OCI-LY3 (cell line): ENCODE measurements around the gene TBC1D1.

Experiments
- H2AFZ ChIP-seq: fragments of 200-600, 300-600 bp; shearing (Covaris generic); 2 replicates; pipeline ENCODE4 v1.6.0; 2014; ENCODE audit warnings: antibody characterized with exemption, low read depth, low read length
- H3K27ac ChIP-seq: fragments of 200-600, 300-600 bp; sonication (generic); 2 replicates; pipeline ENCODE4 v1.5.1; 2014; ENCODE audit warnings: mild to moderate bottlenecking, low read length, moderate library complexity, mixed read lengths
- H3K27me3 ChIP-seq: fragments of 200-600, 300-600 bp; sonication (generic); 2 replicates; pipeline ENCODE4 v1.6.1; 2014; ENCODE audit warnings: low read depth, low read length, mixed read lengths
- H3K36me3 ChIP-seq: fragments of 200-600, 300-600 bp; sonication (generic); replicated peaks from 2 replicates; pipeline ENCODE3; 2014; ENCODE audit warnings: low read depth, low read length, mixed read lengths
- H3K4me1 ChIP-seq: fragments of 300-600, 200-600 bp; sonication (generic); 2 replicates; pipeline ENCODE4 v1.6.1; 2014; ENCODE audit warnings: low read length, mixed read lengths
- H3K4me2 ChIP-seq: fragments of 200-600, 300-600 bp; sonication (generic); 2 replicates; pipeline ENCODE4 v1.6.1; 2014; ENCODE audit warnings: low read length, mixed read lengths
- H3K4me3 ChIP-seq: fragments of 300-600, 200-600 bp; sonication (generic); 2 replicates; pipeline ENCODE4 v1.5.1; 2014; ENCODE audit warnings: antibody characterized with exemption, mild to moderate bottlenecking, low read length, moderate library complexity
- H3K79me2 ChIP-seq: fragments of 300-600, 200-600 bp; shearing (Covaris generic); 2 replicates; pipeline ENCODE4 v1.6.1; 2014; ENCODE audit warnings: mild to moderate bottlenecking, low read length, mixed read lengths
- H3K9ac ChIP-seq: fragments of 300-600, 200-600 bp; shearing (Covaris generic); 2 replicates; pipeline ENCODE4 v1.6.0; 2014; ENCODE audit warnings: mild to moderate bottlenecking, low read length, moderate library complexity
- H3K9me3 ChIP-seq: fragments of 200-600, 300-600 bp; shearing (Covaris generic); 2 replicates; pipeline ENCODE4 v1.6.1; 2014; ENCODE audit warnings: low read length, mixed read lengths; ENCODE audit not compliant: insufficient read depth
- H4K20me1 ChIP-seq: fragments of 200-600, 300-600 bp; sonication (generic); 2 replicates; pipeline ENCODE4 v1.6.1; 2016; ENCODE audit warnings: low read length, mixed read lengths; ENCODE audit not compliant: insufficient read depth
- CTCF ChIP-seq: fragments of 200-600, 300-600 bp; sonication (generic); IDR thresholded peaks from 2 replicates; pipeline ENCODE4 v1.5.1; 2014; ENCODE audit warnings: antibody characterized with exemption, low read length, low read depth
- EZH2phosphoT487 ChIP-seq: fragments of 200-600 bp; shearing (Covaris generic); IDR thresholded peaks from 2 replicates; pipeline ENCODE4 v1.6.1; 2018; ENCODE audit warnings: antibody characterized with exemption, mixed run types, low read depth

Gene TBC1D1

GRCh38 chr4:38133711-38134480 is 243.0 kb downstream of the TBC1D1 start:
- H3K27ac ChIP-seq = no peak overlapping the region
- TF ChIP-seq EZH2phosphoT487 = no peak
- no peak for TF ChIP-seq CTCF
- peaks cover 14% of the 10 kb centered on the region for H3K36me3 ChIP-seq
- peaks cover 31% of the 10 kb centered on the region for H3K4me1 ChIP-seq
- H4K20me1 ChIP-seq = no peaks in the 10 kb centered on the region; the same call in 1 of the 2 replicates
- no peak overlapping the region for H3K4me3 ChIP-seq
- H3K9ac ChIP-seq = no peak overlapping the region
- H3K79me2 ChIP-seq = no peaks in the 10 kb centered on the region
- no peak overlapping the region for H2AFZ ChIP-seq
- no peaks in the 10 kb centered on the region for H3K27me3 ChIP-seq
- no peak overlapping the region for H3K4me2 ChIP-seq
- H3K9me3 ChIP-seq = no peaks in the 10 kb centered on the region

DNA sequence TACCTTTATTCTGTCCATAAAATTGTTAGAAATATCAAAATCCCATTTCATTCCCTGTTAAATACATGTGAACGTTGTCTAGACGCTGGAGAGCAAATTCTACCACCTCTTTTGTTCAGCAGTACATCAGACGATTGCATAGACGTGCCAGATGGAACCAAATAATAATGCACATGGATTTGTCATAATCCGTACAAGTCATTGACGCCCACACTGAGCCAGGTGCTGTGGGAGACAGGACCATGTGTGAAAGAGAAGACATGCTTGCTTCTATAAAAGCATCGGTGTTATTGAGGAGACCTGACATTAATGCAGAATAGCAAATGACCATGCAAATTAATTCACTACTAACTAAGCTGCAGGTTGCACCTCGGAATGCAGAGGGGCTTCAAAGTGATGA is 244.3 kb downstream of the TBC1D1 start:
- Histone ChIP-seq H3K4me2 (no peak overlapping the region), H3K27me3 (no peaks in the 10 kb centered on the region), H3K79me2 (no peaks in the 10 kb centered on the region), H4K20me1 (no peaks in the 10 kb centered on the region; the same call in 1 of the 2 replicates), H3K4me3 (no peak overlapping the region), H3K9ac (no peak overlapping the region), H3K4me1 (peaks cover 26% of the 10 kb centered on the region), H3K27ac (no peak overlapping the region), H3K36me3 (peaks cover 25% of the 10 kb centered on the region), H3K9me3 (no peaks in the 10 kb centered on the region), H2AFZ (no peak overlapping the region)
- no peak for TF ChIP-seq CTCF
- TF ChIP-seq EZH2phosphoT487 = no peak

- no peaks in the 10 kb centered on the region for H3K27me3 ChIP-seq
- no peaks in the 10 kb centered on the region; the same call in 1 of the 2 replicates for H4K20me1 ChIP-seq
- no peak overlapping the region for H3K27ac ChIP-seq
- no peaks in the 10 kb centered on the region for H3K79me2 ChIP-seq
- no peak overlapping the region for H3K4me2 ChIP-seq
- TF ChIP-seq EZH2phosphoT487 = no peak
- no peak for TF ChIP-seq CTCF
- no peak overlapping the region for H3K4me3 ChIP-seq
- H3K9me3 ChIP-seq = no peaks in the 10 kb centered on the region
- no peak overlapping the region for H3K9ac ChIP-seq
- peaks cover 17% of the 10 kb centered on the region for H3K4me1 ChIP-seq
- H2AFZ ChIP-seq = no peak overlapping the region
- H3K36me3 ChIP-seq = peaks cover 25% of the 10 kb centered on the region
These were observed 245.7 kb downstream of the TBC1D1 start for GRCh38 chr4:38136604-38137003.

DNA sequence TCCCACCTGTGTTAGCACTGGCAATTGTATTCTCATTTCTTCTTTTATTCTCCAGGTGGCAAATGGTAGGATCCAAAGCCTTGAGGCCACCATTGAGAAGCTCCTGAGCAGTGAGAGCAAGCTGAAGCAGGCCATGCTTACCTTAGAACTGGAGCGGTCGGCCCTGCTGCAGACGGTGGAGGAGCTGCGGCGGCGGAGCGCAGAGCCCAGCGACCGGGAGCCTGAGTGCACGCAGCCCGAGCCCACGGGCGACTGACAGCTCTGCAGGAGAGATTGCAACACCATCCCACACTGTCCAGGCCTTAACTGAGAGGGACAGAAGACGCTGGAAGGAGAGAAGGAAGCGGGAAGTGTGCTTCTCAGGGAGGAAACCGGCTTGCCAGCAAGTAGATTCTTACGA is 246.2 kb downstream of the TBC1D1 start:
- Histone ChIP-seq H4K20me1 (no peaks in the 10 kb centered on the region), H3K9ac (no peak overlapping the region), H3K79me2 (no peaks in the 10 kb centered on the region), H3K4me1 (peaks cover 13% of the 10 kb centered on the region), H3K36me3 (peaks cover 25% of the 10 kb centered on the region), H3K27me3 (no peaks in the 10 kb centered on the region), H3K9me3 (no peaks in the 10 kb centered on the region), H3K4me3 (no peak overlapping the region), H2AFZ (no peak overlapping the region), H3K27ac (no peak overlapping the region), H3K4me2 (no peak overlapping the region)
- no peak for TF ChIP-seq CTCF
- TF ChIP-seq EZH2phosphoT487 = no peak
